ENCODE data around the gene ETV6.
A peak's percentile ranks its signal among the peaks of the same experiment; 100 is the strongest.

Gene ETV6

DNA sequence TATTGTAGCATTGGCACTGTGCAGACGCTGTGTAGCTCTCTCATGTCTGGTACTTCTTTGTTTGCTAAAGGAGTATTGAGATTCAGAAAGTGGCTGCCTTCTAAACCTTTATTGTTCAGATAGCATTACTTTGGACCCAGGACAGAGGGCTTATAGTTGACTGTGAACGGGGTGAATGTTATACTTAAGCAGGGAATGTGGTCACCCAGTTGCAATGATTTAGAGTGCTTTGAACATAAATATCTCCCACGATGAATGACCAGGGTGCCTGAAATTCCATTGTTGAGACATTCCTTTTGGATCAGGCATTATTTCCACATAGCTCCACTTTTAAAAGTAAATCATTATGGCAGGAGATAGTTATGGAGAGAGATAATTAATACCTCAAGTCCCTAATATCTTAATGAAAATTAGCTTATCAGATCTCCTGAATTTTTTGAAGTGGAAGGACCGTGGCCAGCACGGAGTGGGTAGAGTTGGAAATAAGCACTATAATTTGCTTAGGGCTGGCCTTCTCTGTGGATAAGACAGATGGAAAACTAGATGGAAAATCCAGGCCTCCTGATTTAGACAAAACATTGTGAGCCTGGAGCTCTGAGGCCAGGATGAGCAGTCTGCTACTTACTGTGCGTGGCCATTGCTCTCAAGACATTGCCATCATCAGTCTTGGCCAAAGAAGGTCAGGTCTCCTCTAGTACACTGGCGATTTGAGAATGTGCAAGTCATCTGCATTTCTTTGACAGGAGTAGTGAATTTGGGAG is 114.5 kb downstream of the ETV6 start:
- DNase-seq: no peak

- DNase-seq: no peak
Measured at GRCh38 chr12:11764837-11765236, 115.4 kb downstream of the ETV6 start.

DNA sequence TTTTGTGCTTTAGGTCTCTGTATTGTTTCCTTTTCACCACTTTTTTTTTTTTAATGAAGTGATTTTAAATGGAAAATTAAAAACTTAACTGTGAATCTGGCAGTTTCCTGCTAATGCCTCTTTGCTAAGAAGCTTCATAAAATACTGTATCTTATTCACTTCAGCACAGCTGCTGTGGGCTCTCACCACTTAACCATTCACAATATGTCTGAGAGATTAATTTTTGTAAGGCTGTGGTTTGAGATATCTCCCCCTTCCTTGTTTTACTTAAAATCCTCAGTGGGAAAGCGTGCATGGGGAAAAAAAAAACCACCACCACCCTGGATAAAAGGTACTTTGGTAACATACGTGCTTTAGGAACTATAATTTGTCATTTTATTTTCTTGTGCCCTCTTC is 115.9 kb downstream of the ETV6 start:
- DNase-seq: no peak

- peak; percentile 11 for DNase-seq
Measured at GRCh38 chr12:11765817-11766794, 116.6 kb downstream of the ETV6 start.

GRCh38 chr12:11767029-11767724 is 117.7 kb downstream of the ETV6 start:
- no peak for DNase-seq

- DNase-seq: no peak
Measured at GRCh38 chr12:11767798-11768197, 118.3 kb downstream of the ETV6 start.

DNA sequence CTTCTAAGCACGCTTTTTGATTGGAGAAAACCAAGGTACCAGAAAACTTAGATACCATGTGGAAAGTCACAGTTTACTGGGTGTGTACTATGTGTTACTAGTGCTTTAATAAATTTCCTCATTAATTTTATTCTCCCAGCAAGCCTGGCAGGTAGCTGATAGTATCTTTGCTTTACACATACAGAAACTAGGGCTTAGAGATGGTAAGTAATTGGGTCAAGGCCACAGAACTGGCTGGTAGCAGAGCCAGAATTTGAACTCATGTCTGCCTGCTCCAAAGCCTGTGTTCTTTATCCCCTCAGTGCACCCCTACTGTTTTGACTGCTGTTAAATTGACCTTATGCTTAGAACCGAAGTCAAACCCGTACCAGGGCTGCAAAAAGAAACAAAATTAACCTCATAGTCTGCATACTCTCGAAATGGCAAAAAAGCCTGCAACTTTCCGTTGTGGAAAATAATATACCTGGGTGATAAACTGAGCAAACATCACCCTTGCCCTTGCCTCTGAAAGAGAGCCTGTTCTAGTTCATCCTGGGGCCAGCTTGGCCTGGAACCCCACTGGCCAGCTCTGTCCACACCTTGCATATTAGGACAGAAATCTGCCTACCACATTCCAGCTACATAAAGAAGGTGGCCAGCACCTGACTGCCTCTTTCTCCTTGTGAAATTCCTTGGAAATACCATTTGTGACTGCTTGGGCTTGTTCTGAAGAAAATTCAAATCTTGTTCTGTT is 118.9 kb downstream of the ETV6 start:
- DNase-seq: no peak

GRCh38 chr12:11769723-11770514 is 120.4 kb downstream of the ETV6 start:
- DNase-seq: no peak

DNA sequence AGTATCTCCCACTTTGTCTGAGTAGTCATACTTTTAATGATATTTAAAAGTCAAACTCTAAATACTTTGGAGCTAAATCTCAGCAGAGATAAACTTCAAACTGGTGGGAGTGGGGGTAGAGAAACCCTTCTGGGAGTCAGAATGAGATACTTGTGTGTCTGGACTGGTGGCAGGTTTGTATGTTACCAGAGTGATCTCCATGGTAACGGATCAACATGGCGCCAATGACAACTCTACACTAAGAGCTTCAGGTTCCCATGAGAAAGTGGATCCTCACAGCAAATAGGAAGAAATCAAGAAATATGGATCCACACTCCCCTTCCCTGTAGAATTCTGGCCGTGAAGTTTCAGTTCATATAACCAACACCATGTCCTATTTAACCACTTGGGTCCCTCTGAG is 121.9 kb downstream of the ETV6 start:
- peak; percentile 21 for DNase-seq

GRCh38 chr12:11771895-11772502 is 122.5 kb downstream of the ETV6 start:
- DNase-seq: no peak

GRCh38 chr12:11773889-11774677 is 124.6 kb downstream of the ETV6 start:
- no peak for DNase-seq

DNA sequence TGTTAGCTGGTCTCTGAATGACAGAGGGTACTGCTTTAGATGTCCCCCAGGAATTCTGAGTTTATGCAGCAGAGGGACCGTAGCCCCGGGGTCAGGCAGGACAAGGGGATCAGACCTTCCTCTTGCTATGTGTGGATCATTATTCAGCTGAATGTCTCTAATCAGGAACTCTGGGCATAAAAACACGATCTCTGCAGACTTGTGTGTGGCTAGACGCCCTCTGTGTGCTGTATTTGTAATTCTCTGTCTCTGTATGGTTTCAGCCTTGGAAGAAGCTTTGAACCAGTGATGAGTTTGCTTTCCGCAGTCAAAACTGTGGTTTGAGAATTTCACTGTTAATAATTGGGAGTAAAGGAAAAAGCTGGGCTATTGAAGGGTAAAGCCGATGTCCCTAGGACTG is 125.3 kb downstream of the ETV6 start:
- DNase-seq: no peak

DNA sequence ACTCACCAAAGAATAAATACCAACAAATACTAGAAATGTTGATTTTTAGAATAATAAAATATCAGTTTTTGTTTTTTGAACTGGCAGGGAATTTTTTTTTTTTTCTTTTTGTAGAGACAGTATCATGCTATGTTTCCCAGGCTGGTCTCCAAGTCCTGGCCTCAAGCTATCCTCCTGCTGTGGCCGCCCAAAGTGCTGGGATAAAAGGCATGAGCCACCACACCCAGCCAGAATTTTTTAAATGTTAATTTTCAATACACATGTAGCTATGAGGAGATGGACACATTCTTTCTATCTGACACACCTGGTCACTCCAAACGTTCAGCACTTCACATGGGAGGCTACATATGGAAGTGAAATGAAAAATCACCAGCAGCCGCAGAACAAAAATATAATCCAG is 126.8 kb downstream of the ETV6 start:
- no peak for DNase-seq

GRCh38 chr12:11777451-11777850 is 128.0 kb downstream of the ETV6 start:
- no peak for DNase-seq

GRCh38 chr12:11777962-11778361 is 128.5 kb downstream of the ETV6 start:
- no peak for DNase-seq

DNA sequence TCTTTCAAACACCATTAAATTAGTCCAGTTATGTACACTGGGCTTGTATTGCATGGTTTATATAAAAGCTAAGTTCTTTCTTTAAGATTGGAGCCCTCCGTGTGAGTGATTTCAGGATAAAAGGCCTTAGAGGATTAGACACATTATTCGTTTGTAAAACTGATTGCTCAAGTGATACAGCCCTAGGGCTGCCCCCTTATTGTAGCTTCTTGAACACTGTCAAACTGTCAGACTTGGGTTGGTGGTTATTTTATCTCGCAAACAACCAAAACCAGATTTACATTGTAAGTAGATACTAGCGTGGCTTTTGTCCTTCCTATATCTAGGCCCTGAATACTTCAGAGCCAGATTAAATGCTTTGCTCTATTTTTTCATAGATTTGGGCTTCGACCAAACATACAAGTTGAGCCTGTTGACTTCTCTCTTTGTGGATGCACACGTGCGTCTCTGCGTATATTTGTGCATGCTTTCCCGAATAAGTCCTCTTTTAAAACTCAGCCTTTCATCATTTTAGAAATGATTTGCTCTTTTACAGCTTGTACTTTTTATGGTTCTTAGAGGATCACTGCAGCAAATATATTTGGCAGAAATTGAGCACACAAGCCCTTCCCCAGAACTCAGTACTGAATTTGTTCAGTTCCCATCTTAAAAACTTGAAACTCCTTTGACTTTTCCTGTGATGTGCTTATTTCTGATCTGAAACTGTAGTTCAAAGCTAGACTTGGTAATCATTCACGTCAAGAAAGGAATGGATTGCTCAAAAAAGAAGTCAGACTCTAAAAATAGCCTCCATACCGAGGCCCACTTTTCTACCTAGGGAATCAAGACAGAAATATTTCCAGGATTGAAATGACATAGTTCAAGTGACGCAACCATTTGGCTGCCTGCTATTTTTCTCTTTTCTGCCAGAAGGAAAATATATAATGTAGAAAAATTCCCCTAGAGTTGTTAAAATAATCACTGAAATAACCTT is 129.5 kb downstream of the ETV6 start:
- no peak for DNase-seq

- DNase-seq: no peak
Measured at GRCh38 chr12:11780521-11781101, 131.1 kb downstream of the ETV6 start.

- no peak for DNase-seq
Measured at GRCh38 chr12:11782914-11783420, 133.5 kb downstream of the ETV6 start.

DNA sequence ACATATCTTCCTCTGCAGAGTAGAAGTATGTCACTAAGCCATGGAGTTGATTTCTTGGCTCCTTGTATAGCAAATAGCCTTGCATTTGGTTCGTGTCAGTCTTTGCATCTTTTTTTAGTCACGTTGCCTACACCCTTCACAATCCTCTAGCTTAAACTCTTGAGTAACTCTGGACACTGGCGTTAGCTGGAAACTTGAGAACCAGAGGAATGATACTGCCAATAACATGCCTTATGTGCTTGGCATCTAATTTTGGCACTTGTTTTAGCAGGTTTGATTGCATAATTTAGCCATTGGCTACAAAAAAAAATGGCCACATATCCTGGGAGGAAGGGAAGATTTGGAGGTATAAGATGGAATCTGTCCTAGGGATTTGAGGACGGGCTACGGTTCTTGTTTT is 136.2 kb downstream of the ETV6 start:
- DNase-seq: no peak

Measured in central memory CD4-positive, alpha-beta T cell (primary cell).